Endothelial cell of umbilical vein (primary cell): ENCODE data around the gene LBR.

Experiments used
- EZH2 ChIP-seq: IDR thresholded peaks from 2 replicates; pipeline ENCODE4 v1.6.1; 2012; ENCODE audit warnings: borderline replicate concordance, low read depth, mild to moderate bottlenecking, moderate library complexity, low read length, inconsistent platforms; ENCODE audit not compliant: severe bottlenecking
- GATA2 ChIP-seq: IDR thresholded peaks from 2 replicates; pipeline ENCODE4 v1.7.0; 2011; ENCODE audit warnings: low read depth, mild to moderate bottlenecking, moderate library complexity, mixed read lengths, low read length; ENCODE audit not compliant: insufficient read length, insufficient read depth
- JUN ChIP-seq: IDR thresholded peaks from 2 replicates; pipeline ENCODE4 v1.6.1; 2011; ENCODE audit warnings: borderline replicate concordance, low read depth; ENCODE audit not compliant: insufficient read length, insufficient read depth
- MYC ChIP-seq: IDR thresholded peaks from one replicate; pipeline ENCODE4 v1.6.1; 2011; ENCODE audit warnings: mild to moderate bottlenecking, low read depth, low read length
- POLR2A ChIP-seq: IDR thresholded peaks from 2 replicates; pipeline ENCODE4 v1.6.1; 2012; ENCODE audit warnings: low read depth, mild to moderate bottlenecking, control low read depth, low read length
- TF ChIP-seq, protein P1 (sequence below), 2 donors: IDR thresholded peaks; 1 replicate in 1 of 2; 2 replicates in 1 of 2; pipeline ENCODE4 v1.5.1; 2011; ENCODE audit warnings: low read length in 2 of 2, mild to moderate bottlenecking in 2 of 2, moderate library complexity in 2 of 2, control low read depth in 1 of 2, inconsistent platforms in 1 of 2, low read depth in 1 of 2; ENCODE audit not compliant: insufficient read depth in 1 of 2; ENCODE audit errors: extremely low read depth in 1 of 2
- TF ChIP-seq, protein P2 (sequence below): IDR thresholded peaks from 2 replicates; pipeline ENCODE4 v1.6.1; 2011; ENCODE audit not compliant: insufficient read depth, insufficient read length

DNA sequence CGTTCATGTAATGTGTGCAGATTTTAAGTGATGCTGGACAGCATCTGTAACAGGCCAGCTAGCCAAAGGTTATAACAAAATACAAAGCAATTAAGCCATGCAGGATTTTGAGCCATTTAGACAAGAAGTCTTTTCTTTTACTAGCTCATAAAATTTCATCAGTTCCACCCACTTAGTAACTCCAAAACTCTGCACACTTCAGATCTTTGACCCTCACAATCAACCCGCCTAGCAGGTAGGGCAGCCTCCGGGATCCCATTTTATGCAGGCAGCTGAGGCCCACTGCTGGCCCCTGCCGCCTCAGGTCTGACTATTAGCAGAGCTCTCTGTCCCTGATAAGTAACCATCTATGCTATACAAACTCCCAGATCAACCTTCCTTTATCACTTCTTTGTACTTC lies 9.2 kb downstream of the LBR start:
- TF ChIP-seq POLR2A = no peak
- TF ChIP-seq, protein P1, sequence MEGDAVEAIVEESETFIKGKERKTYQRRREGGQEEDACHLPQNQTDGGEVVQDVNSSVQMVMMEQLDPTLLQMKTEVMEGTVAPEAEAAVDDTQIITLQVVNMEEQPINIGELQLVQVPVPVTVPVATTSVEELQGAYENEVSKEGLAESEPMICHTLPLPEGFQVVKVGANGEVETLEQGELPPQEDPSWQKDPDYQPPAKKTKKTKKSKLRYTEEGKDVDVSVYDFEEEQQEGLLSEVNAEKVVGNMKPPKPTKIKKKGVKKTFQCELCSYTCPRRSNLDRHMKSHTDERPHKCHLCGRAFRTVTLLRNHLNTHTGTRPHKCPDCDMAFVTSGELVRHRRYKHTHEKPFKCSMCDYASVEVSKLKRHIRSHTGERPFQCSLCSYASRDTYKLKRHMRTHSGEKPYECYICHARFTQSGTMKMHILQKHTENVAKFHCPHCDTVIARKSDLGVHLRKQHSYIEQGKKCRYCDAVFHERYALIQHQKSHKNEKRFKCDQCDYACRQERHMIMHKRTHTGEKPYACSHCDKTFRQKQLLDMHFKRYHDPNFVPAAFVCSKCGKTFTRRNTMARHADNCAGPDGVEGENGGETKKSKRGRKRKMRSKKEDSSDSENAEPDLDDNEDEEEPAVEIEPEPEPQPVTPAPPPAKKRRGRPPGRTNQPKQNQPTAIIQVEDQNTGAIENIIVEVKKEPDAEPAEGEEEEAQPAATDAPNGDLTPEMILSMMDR (IDR thresholded peaks at IDR 0.05; ENCODE audit: extremely low read depth in 1 of 2, insufficient read depth in 1 of 2, low read depth in 1 of 2, low read length in 2 of 2) = no peak
- TF ChIP-seq MYC = no peak
- TF ChIP-seq GATA2 = no peak
- no peak for TF ChIP-seq EZH2
- TF ChIP-seq, protein P2, sequence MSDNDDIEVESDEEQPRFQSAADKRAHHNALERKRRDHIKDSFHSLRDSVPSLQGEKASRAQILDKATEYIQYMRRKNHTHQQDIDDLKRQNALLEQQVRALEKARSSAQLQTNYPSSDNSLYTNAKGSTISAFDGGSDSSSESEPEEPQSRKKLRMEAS = no peak
- no peak for TF ChIP-seq JUN
